Measurements from ENCODE around the gene NCOR2. TPM values are rescaled to one million over a fixed set of nuclear protein-coding genes. Genes with fewer than 3 reads are reported as not detected.

The NCOR2 gene
- total and polyA plus RNA-seq, 2 donors, result 14.6 to 48.2 TPM

GRCh38 chr12:124564971-124565491 is 2.4 kb downstream of the NCOR2 start:
- Histone ChIP-seq H3K27me3 (ENCODE audit: control insufficient read depth in 2 of 2, insufficient read depth in 1 of 2, low read length in 1 of 2) (no peaks in the 10 kb centered on the region), H3K36me3 (ENCODE audit: control insufficient read depth in 2 of 2, insufficient read depth in 2 of 2, low read length in 1 of 2) (peaks cover 0 to 14% of the 10 kb centered on the region in 2 donors), H3K27ac (ENCODE audit: low read depth in 1 of 2, low read length in 1 of 2) (no peak overlapping the region), H3K4me3 (ENCODE audit: low read length in 2 of 2) (peak overlapping the region in 1 of 2 donors; percentile 36), H3K4me1 (ENCODE audit: control insufficient read depth in 2 of 2, insufficient read depth in 2 of 2, low read length in 2 of 2) (peaks cover 34 to 73% of the 10 kb centered on the region in 2 donors), H3K9me3 (ENCODE audit: control insufficient read depth in 2 of 2, insufficient read depth in 1 of 2, low read length in 1 of 2) (peaks cover 0 to 8% of the 10 kb centered on the region in 2 donors)
- 87% methylated on average over 19 of the region's 19 CpGs for WGBS
- DNase-seq (ENCODE audit: low read depth in 6 of 9, low spot score in 9 of 9), result no peak

DNA sequence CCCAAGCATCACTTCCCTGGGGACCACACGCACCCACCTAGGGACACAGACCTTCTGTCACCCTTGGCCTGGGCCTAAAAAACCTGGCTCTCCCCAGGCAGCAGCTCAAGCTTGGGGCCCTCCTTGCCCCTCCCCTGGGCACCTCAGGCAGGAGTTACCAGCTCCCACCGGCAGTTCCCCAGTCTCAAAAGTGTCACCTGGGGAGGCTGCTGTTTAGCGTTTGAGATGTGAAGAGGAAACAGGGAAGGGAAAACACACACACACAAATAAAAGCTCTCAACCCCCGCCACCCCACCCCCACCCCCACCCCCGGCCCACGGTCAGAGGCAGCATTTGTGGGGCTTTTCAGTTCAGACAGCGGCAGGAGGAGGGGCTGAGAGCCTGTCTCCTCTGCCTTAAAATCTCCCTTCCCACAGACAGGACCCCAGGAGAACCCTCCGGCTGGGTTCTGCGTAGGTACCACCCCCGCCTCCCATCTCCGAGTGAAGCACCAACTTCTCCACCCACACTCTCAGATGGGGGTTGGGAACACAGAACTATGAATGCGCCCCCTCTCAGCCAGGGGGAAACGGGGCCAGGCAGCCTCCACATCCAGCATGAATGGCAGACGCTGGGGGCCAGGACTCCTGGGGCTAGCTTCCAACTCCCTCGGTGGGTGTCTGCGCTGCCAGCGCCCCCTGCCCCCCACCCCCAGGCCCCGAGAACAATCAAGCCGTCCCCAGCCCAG is 3.0 kb downstream of the NCOR2 start:
- peaks cover 0 to 8% of the 10 kb centered on the region in 2 donors for H3K9me3 ChIP-seq (ENCODE audit: control insufficient read depth in 2 of 2, insufficient read depth in 1 of 2, low read length in 1 of 2)
- H3K4me1 ChIP-seq (ENCODE audit: control insufficient read depth in 2 of 2, insufficient read depth in 2 of 2, low read length in 2 of 2), result peaks cover 33 to 69% of the 10 kb centered on the region in 2 donors
- peak in 3 of 9 donors; percentile 42 to 69 (median 51) for DNase-seq (ENCODE audit: low read depth in 6 of 9, low spot score in 9 of 9)
- H3K36me3 ChIP-seq (ENCODE audit: control insufficient read depth in 2 of 2, insufficient read depth in 2 of 2, low read length in 1 of 2), result peaks cover under 1 to 14% of the 10 kb centered on the region in 2 donors
- peak overlapping the region; percentile 34 to 36 for H3K4me3 ChIP-seq (ENCODE audit: low read length in 2 of 2)
- H3K27ac ChIP-seq (ENCODE audit: low read depth in 1 of 2, low read length in 1 of 2), result peak overlapping the region; percentile 71 to 74
- 15% methylated on average over 19 of the region's 19 CpGs for WGBS
- no peaks in the 10 kb centered on the region for H3K27me3 ChIP-seq (ENCODE audit: control insufficient read depth in 2 of 2, insufficient read depth in 1 of 2, low read length in 1 of 2)

DNA sequence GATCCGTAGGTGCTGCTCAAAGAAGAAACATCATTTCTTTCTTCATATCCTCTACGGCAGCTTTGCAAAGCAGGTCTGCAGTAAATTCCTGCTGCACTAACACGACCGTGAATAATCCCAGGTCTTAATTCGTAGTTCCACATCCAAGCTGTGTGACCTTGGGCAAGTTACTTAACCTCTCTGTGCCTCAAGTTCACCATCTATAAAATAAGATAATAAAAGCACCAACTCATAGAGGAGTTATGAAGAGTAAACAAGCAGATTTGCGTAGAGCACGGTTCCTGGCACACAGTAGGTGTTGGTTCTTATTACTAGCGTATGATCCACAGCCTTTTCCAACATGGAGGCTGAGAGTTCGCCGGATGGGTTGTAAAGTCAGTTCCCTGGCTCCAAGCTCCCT is 3.6 kb downstream of the NCOR2 start:
- Histone ChIP-seq H3K4me3 (ENCODE audit: low read length in 2 of 2) (no peak overlapping the region), H3K4me1 (ENCODE audit: control insufficient read depth in 2 of 2, insufficient read depth in 2 of 2, low read length in 2 of 2) (peaks cover 28 to 65% of the 10 kb centered on the region in 2 donors), H3K36me3 (ENCODE audit: control insufficient read depth in 2 of 2, insufficient read depth in 2 of 2, low read length in 1 of 2) (peaks cover 7 to 14% of the 10 kb centered on the region in 2 donors), H3K27me3 (ENCODE audit: control insufficient read depth in 2 of 2, insufficient read depth in 1 of 2, low read length in 1 of 2) (no peaks in the 10 kb centered on the region), H3K27ac (ENCODE audit: low read depth in 1 of 2, low read length in 1 of 2) (peak overlapping the region in 1 of 2 donors; percentile 74), H3K9me3 (ENCODE audit: control insufficient read depth in 2 of 2, insufficient read depth in 1 of 2, low read length in 1 of 2) (peaks cover 0 to 6% of the 10 kb centered on the region in 2 donors)
- no peak for DNase-seq (ENCODE audit: low read depth in 6 of 9, low spot score in 9 of 9)
- WGBS, result 95% methylated on average over 10 of the region's 10 CpGs

DNA sequence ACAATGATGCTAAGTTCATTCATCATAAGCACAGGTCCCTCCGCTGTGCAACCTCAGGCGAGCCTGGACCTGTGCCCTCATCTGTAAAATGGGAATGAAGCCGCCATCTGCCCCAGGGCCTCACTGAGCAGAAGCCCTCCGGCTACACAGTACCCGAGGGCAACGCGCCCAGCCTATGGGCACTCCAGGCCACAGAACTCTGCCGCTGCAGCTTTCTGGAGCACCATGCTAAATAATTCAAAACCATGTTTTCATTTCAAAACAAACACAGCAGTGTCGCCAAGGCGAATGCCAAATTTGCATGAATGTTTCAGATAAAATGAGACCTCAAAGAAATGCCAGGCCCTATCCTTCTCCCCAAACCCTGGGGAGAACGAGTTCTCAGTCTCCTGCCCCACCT is 4.0 kb downstream of the NCOR2 start:
- Histone ChIP-seq H3K4me1 (ENCODE audit: control insufficient read depth in 2 of 2, insufficient read depth in 2 of 2, low read length in 2 of 2) (peaks cover 23 to 64% of the 10 kb centered on the region in 2 donors), H3K36me3 (ENCODE audit: control insufficient read depth in 2 of 2, insufficient read depth in 2 of 2, low read length in 1 of 2) (peaks cover 11 to 17% of the 10 kb centered on the region in 2 donors), H3K9me3 (ENCODE audit: control insufficient read depth in 2 of 2, insufficient read depth in 1 of 2, low read length in 1 of 2) (peaks cover 0 to 6% of the 10 kb centered on the region in 2 donors), H3K27ac (ENCODE audit: low read depth in 1 of 2, low read length in 1 of 2) (peak overlapping the region in 1 of 2 donors; percentile 74), H3K27me3 (ENCODE audit: control insufficient read depth in 2 of 2, insufficient read depth in 1 of 2, low read length in 1 of 2) (no peaks in the 10 kb centered on the region), H3K4me3 (ENCODE audit: low read length in 2 of 2) (no peak overlapping the region)
- 95% methylated on average over 11 of the region's 11 CpGs for WGBS
- no peak for DNase-seq (ENCODE audit: low read depth in 6 of 9, low spot score in 9 of 9)

GRCh38 chr12:124562796-124563181 is 4.6 kb downstream of the NCOR2 start:
- Histone ChIP-seq H3K4me3 (ENCODE audit: low read length in 2 of 2) (no peak overlapping the region), H3K27me3 (ENCODE audit: control insufficient read depth in 2 of 2, insufficient read depth in 1 of 2, low read length in 1 of 2) (no peaks in the 10 kb centered on the region), H3K4me1 (ENCODE audit: control insufficient read depth in 2 of 2, insufficient read depth in 2 of 2, low read length in 2 of 2) (peaks cover 22 to 62% of the 10 kb centered on the region in 2 donors), H3K9me3 (ENCODE audit: control insufficient read depth in 2 of 2, insufficient read depth in 1 of 2, low read length in 1 of 2) (peaks cover 0 to 6% of the 10 kb centered on the region in 2 donors), H3K27ac (ENCODE audit: low read depth in 1 of 2, low read length in 1 of 2) (no peak overlapping the region), H3K36me3 (ENCODE audit: control insufficient read depth in 2 of 2, insufficient read depth in 2 of 2, low read length in 1 of 2) (peaks cover 12 to 17% of the 10 kb centered on the region in 2 donors)
- DNase-seq (ENCODE audit: low read depth in 6 of 9, low spot score in 9 of 9), result no peak
- WGBS, result 99% methylated on average over 4 of the region's 4 CpGs

DNA sequence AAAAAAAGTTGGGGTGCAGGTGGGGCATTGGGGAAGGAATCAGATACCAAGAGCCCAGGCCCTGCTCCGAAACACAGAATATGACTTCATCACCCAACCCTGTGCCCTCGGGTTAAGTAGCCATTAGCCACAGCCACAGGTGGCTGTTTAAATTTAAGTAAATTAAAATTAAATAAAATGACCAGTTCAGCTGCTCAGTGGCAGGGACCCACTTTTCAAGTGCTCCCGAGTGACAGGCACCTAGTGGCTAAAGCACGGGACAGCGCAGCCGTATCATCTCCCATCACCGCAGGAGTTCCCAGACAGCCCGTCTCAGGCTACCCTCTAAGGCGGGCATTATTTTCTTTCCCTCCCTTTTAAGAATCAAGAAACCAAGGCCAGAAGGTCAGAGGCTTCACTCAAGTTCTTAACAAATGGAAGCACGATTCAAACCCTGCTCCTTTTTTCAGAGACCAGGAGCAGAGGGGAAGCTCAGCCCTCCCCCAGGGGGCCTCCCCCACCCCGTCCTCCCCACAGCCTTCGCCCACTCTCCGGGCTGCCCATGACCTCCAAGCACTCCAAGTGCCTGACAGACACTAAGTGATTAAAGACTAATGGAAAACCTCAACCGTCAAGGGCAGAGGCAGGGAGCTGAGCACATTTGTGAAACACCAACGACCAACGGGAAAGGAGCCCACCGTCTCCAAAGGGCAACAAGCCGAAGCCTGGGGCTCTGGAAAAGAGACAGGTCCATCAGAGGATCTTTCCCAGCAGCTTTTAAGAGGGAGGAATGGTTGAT is 5.2 kb downstream of the NCOR2 start:
- no peak overlapping the region for H3K4me3 ChIP-seq (ENCODE audit: low read length in 2 of 2)
- no peak for DNase-seq (ENCODE audit: low read depth in 6 of 9, low spot score in 9 of 9)
- H3K4me1 ChIP-seq (ENCODE audit: control insufficient read depth in 2 of 2, insufficient read depth in 2 of 2, low read length in 2 of 2), result peaks cover 22 to 65% of the 10 kb centered on the region in 2 donors
- H3K36me3 ChIP-seq (ENCODE audit: control insufficient read depth in 2 of 2, insufficient read depth in 2 of 2, low read length in 1 of 2), result peaks cover 12 to 17% of the 10 kb centered on the region in 2 donors
- H3K9me3 ChIP-seq (ENCODE audit: control insufficient read depth in 2 of 2, insufficient read depth in 1 of 2, low read length in 1 of 2), result peaks cover 0 to 6% of the 10 kb centered on the region in 2 donors
- 93% methylated on average over 18 of the region's 18 CpGs for WGBS
- no peaks in the 10 kb centered on the region for H3K27me3 ChIP-seq (ENCODE audit: control insufficient read depth in 2 of 2, insufficient read depth in 1 of 2, low read length in 1 of 2)
- no peak overlapping the region for H3K27ac ChIP-seq (ENCODE audit: low read depth in 1 of 2, low read length in 1 of 2)

- no peaks in the 10 kb centered on the region for H3K27me3 ChIP-seq (ENCODE audit: control insufficient read depth in 2 of 2, insufficient read depth in 1 of 2, low read length in 1 of 2)
- WGBS, result 76% methylated on average over 10 of the region's 10 CpGs
- peaks cover 12 to 17% of the 10 kb centered on the region in 2 donors for H3K36me3 ChIP-seq (ENCODE audit: control insufficient read depth in 2 of 2, insufficient read depth in 2 of 2, low read length in 1 of 2)
- H3K9me3 ChIP-seq (ENCODE audit: control insufficient read depth in 2 of 2, insufficient read depth in 1 of 2, low read length in 1 of 2), result peaks cover 0 to 6% of the 10 kb centered on the region in 2 donors
- H3K4me1 ChIP-seq (ENCODE audit: control insufficient read depth in 2 of 2, insufficient read depth in 2 of 2, low read length in 2 of 2), result peaks cover 22 to 71% of the 10 kb centered on the region in 2 donors
- DNase-seq (ENCODE audit: low read depth in 6 of 9, low spot score in 9 of 9), result no peak
- H3K27ac ChIP-seq (ENCODE audit: low read depth in 1 of 2, low read length in 1 of 2), result no peak overlapping the region
- H3K4me3 ChIP-seq (ENCODE audit: low read length in 2 of 2), result no peak overlapping the region
Observed at GRCh38 chr12:124561231-124561630, 6.2 kb downstream of the NCOR2 start.

DNA sequence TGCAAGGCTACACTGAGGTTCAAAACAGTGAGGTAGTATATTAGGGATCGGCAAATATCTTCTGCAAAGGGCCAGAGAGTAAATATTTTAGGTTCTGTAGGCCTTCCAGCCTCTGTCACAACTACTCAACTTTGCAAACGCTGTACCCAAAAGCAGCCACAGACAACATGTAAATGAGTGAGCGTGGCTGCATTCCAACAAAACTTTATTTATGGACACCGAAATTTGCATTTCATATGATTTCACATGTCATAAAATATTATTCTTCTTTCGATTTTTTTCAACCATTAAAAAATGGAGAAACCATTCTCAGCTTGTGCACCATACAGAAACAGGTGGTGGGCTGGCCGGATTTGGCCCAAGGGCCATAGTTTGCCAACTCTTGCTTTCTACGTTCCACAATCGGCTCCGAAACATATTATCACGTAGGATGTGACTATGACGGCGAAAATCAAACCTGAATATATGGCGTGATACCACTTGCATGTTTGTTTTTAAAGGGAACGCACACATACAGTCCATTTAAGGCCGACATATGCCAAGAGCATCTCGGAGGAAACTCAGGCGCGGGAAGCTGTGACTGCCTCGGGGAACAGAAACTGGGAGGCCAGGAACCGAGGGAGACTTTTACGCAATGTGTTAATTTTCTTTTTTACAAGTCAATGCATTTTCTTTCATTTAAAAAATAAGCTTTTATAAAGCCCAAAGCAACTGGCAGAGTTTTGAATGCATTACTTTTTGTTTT is 7.1 kb downstream of the NCOR2 start:
- Histone ChIP-seq H3K4me3 (ENCODE audit: low read length in 2 of 2) (no peak overlapping the region), H3K27me3 (ENCODE audit: control insufficient read depth in 2 of 2, insufficient read depth in 1 of 2, low read length in 1 of 2) (no peaks in the 10 kb centered on the region), H3K9me3 (ENCODE audit: control insufficient read depth in 2 of 2, insufficient read depth in 1 of 2, low read length in 1 of 2) (peaks cover 0 to 6% of the 10 kb centered on the region in 2 donors), H3K4me1 (ENCODE audit: control insufficient read depth in 2 of 2, insufficient read depth in 2 of 2, low read length in 2 of 2) (peaks cover 22 to 74% of the 10 kb centered on the region in 2 donors), H3K36me3 (ENCODE audit: control insufficient read depth in 2 of 2, insufficient read depth in 2 of 2, low read length in 1 of 2) (peaks cover 12 to 17% of the 10 kb centered on the region in 2 donors), H3K27ac (ENCODE audit: low read depth in 1 of 2, low read length in 1 of 2) (no peak overlapping the region)
- 94% methylated on average over 21 of the region's 21 CpGs for WGBS
- no peak for DNase-seq (ENCODE audit: low read depth in 6 of 9, low spot score in 9 of 9)
